Hematopoietic multipotent progenitor cell treated with erythropoietin and hydrocortisone succinate and interleukin-3 and kit ligand, for 4 days (in vitro differentiated cells): ENCODE data around the gene IRAK1BP1.
"Not testable (repeated sequence)": the region's sequence is repeated elsewhere in the genome, so short reads cannot be mapped to it uniquely, and the experiment has no call there.

Source experiments
- DNase-seq: peaks from one replicate; pipeline ENCODE4 v3.0.0-alpha.2; 2015

Gene IRAK1BP1

GRCh38 chr6:78896227-78896626 is 28.9 kb downstream of the IRAK1BP1 start:
- DNase-seq, result peak; percentile 32

GRCh38 chr6:78908621-78909020 is 41.3 kb downstream of the IRAK1BP1 start:
- DNase-seq, result no peak

GRCh38 chr6:78909391-78909790 is 42.0 kb downstream of the IRAK1BP1 start:
- DNase-seq, result peak; percentile 59

GRCh38 chr6:78910010-78910409 is 42.7 kb downstream of the IRAK1BP1 start:
- DNase-seq, result no peak

- DNase-seq, result peak; percentile 68
Observed at GRCh38 chr6:78910591-78911171, 43.3 kb downstream of the IRAK1BP1 start.

GRCh38 chr6:78911218-78911940 is 44.0 kb downstream of the IRAK1BP1 start:
- DNase-seq, result no peak

GRCh38 chr6:78916411-78916810 is 49.1 kb downstream of the IRAK1BP1 start:
- no peak for DNase-seq

GRCh38 chr6:78917788-78918187 is 50.4 kb downstream of the IRAK1BP1 start:
- DNase-seq, result no peak

- not testable (repeated sequence) for DNase-seq
Observed at GRCh38 chr6:78921168-78921567, 53.8 kb downstream of the IRAK1BP1 start.

GRCh38 chr6:78925317-78925716 is 58.0 kb downstream of the IRAK1BP1 start:
- no peak for DNase-seq

- no peak for DNase-seq
Observed at GRCh38 chr6:78935553-78935952, 68.2 kb downstream of the IRAK1BP1 start.

GRCh38 chr6:78936515-78936914 is 69.2 kb downstream of the IRAK1BP1 start:
- DNase-seq, result no peak

- no peak for DNase-seq
Observed at GRCh38 chr6:78942446-78942845, 75.1 kb downstream of the IRAK1BP1 start.

GRCh38 chr6:78947529-78947928 is 80.2 kb downstream of the IRAK1BP1 start:
- DNase-seq, result no peak

- DNase-seq, result no peak
Observed at GRCh38 chr6:78947962-78948361, 80.6 kb downstream of the IRAK1BP1 start.

GRCh38 chr6:78948785-78949184 is 81.4 kb downstream of the IRAK1BP1 start:
- no peak for DNase-seq

- no peak for DNase-seq
Observed at GRCh38 chr6:78952362-78952761, 85.0 kb downstream of the IRAK1BP1 start.
